Body of pancreas (tissue), 4 donors: ENCODE results near the gene SFR1. TPM values are rescaled to one million over a fixed set of nuclear protein-coding genes. Genes with fewer than 3 reads are reported as not detected.

ENCODE experiments used
- ATAC-seq: fragments of 150-250 bp; one replicate; pipeline ENCODE4 v1.9.1; 2016
- DNase-seq, 4 donors: peaks; one replicate each; pipeline ENCODE4 v3.0.0-alpha.2; 2019
- H3K27ac ChIP-seq, 4 donors: fragments of 200-600 bp; sonication (generic); 1 replicate in 3 of 4; 2 replicates in 1 of 4; pipeline versions ENCODE4 v1.5.1 to v1.6.1; 2016 to 2019; ENCODE audit warnings: mild to moderate bottlenecking in 1 of 4, mixed read lengths in 1 of 4, moderate library complexity in 1 of 4
- H3K27me3 ChIP-seq, 2 donors: fragments of 200-600 bp; sonication (generic); one replicate each; pipeline ENCODE4 v1.6.0; 2016; ENCODE audit warnings: mild to moderate bottlenecking in 1 of 2
- H3K36me3 ChIP-seq, 2 donors: fragments of 200-600 bp; sonication (generic); replicated peaks in 1 of 2; 2 replicates each; pipeline ENCODE4 v1.5.1; 2016; ENCODE audit warnings: low read depth in 2 of 2; ENCODE audit not compliant: insufficient read depth in 1 of 2
- H3K4me1 ChIP-seq: fragments of 200-600 bp; sonication (generic); one replicate; pipeline ENCODE4 v1.6.0; 2016
- H3K4me3 ChIP-seq, 2 donors: fragments of 200-600 bp; sonication (generic); 1 replicate in 1 of 2; 2 replicates in 1 of 2; pipeline ENCODE4 v1.5.1; 2016 to 2019
- H3K9me3 ChIP-seq, 3 donors: fragments of 200-600 bp; sonication (generic); 1 replicate in 2 of 3; 2 replicates in 1 of 3; pipeline ENCODE4 v1.5.1; 2016
- POLR2A ChIP-seq, 3 donors: fragments of 450-650 bp; IDR thresholded peaks; one replicate each; pipeline ENCODE4 v1.6.1; 2016; ENCODE audit warnings: antibody characterized with exemption in 3 of 3, mild to moderate bottlenecking in 2 of 3
- WGBS, 2 donors: methylation state at CpG; one replicate each; pipeline ENCODE4 v1.1.5; 2017; 5-methylcytosine and 5-hydroxymethylcytosine counted together
- intact Hi-C: fragments of 100-400 bp; cut with DNase I; formaldehyde crosslinking; loops from one replicate; pipeline ENCODE4 v1.15.1; 2023
- total RNA-seq, 2 donors: library from RNA; depleted of rRNA; stranded (reverse); fragments of >200 nt; gene quantifications; one replicate each; pipeline ENCODE4 v1.1.0, GENCODE V29; 2016
- TF ChIP-seq, protein P1 (sequence below), 7 experiments: fragments of 450-650 bp in 4 of 7; fragments of 200-600 bp in 3 of 7; sonication (generic) in 3 of 7; IDR thresholded peaks; one replicate each; pipeline ENCODE4 v1.5.1; 2016 to 2019; ENCODE audit warnings: antibody characterized with exemption in 7 of 7

SFR1 gene
- total RNA-seq, 2 donors from 2014 or later, result 3.3 to 5.2 TPM

DNA sequence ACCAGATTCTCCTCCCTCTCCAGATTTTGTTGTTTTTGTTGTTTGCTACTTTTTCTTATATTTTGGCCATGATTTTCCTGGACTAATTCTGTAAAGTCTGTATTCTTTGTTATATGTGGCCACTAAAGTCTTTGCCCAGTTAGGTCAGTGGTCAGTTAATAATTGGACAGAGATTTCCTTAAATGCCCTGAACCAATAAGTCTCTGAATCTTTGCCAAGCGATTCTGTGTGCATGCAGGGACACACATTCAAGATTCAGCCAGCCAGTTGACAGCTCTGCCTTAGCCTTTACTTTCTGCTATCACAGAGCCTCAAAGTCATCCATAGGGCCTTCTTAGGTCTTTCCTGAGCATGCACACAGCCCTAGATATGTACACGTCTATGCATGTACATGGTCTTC lies 25.3 kb upstream of the SFR1 start:
- TF ChIP-seq, protein P1, sequence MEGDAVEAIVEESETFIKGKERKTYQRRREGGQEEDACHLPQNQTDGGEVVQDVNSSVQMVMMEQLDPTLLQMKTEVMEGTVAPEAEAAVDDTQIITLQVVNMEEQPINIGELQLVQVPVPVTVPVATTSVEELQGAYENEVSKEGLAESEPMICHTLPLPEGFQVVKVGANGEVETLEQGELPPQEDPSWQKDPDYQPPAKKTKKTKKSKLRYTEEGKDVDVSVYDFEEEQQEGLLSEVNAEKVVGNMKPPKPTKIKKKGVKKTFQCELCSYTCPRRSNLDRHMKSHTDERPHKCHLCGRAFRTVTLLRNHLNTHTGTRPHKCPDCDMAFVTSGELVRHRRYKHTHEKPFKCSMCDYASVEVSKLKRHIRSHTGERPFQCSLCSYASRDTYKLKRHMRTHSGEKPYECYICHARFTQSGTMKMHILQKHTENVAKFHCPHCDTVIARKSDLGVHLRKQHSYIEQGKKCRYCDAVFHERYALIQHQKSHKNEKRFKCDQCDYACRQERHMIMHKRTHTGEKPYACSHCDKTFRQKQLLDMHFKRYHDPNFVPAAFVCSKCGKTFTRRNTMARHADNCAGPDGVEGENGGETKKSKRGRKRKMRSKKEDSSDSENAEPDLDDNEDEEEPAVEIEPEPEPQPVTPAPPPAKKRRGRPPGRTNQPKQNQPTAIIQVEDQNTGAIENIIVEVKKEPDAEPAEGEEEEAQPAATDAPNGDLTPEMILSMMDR (IDR thresholded peaks at IDR 0.05), result no peak
- TF ChIP-seq POLR2A (IDR thresholded peaks at IDR 0.05), result no peak
- no peak for DNase-seq
- H3K27ac ChIP-seq, result no peak overlapping the region
- intact Hi-C loops, result no loop called here
- no peaks in the 10 kb centered on the region for H3K4me1 ChIP-seq
- no peaks in the 10 kb centered on the region for H3K27me3 ChIP-seq
- 76 to 87% methylated on average over 2 of the region's 2 CpGs for WGBS, 2 donors
- no peak for ATAC-seq
- H3K9me3 ChIP-seq, result no peaks in the 10 kb centered on the region
- H3K36me3 ChIP-seq, result no peaks in the 10 kb centered on the region
- no peak overlapping the region for H3K4me3 ChIP-seq

DNA sequence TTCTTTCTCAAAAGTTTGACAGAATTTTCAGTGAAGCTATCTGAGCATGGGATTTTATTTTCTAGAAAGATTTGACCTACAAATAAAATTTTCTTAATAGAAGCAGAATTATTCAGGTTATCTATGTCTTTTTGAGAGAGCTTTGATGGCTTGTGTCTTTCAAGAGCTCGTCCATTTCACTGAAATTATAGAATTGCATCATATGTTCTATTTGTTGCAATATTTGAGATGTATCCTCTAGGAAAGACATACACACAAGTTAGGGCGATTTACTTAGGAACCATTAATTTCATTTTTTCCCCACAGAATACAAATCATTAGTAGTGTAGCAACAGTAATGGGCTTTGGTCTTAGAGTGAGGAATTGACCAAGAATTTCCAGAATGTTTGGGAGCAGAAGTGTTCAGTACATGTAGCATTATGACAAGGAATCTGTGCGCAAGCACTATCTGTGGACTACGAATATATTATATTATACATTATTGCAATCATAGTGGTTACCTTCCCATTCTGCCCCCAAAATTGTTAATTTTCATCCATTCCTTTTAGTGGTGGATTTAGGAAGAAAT lies 23.5 kb upstream of the SFR1 start:
- Histone ChIP-seq H3K4me3 (no peak overlapping the region), H3K36me3 (no peaks in the 10 kb centered on the region), H3K9me3 (no peaks in the 10 kb centered on the region), H3K27ac (no peak overlapping the region), H3K4me1 (no peaks in the 10 kb centered on the region), H3K27me3 (no peaks in the 10 kb centered on the region)
- 83 to 87% methylated on average over 4 of the region's 4 CpGs for WGBS, 2 donors
- intact Hi-C loops, result no loop called here
- TF ChIP-seq, protein P1 (IDR thresholded peaks at IDR 0.05), result no peak
- TF ChIP-seq POLR2A (IDR thresholded peaks at IDR 0.05), result no peak
- DNase-seq (no peak), ATAC-seq (no peak)

DNA sequence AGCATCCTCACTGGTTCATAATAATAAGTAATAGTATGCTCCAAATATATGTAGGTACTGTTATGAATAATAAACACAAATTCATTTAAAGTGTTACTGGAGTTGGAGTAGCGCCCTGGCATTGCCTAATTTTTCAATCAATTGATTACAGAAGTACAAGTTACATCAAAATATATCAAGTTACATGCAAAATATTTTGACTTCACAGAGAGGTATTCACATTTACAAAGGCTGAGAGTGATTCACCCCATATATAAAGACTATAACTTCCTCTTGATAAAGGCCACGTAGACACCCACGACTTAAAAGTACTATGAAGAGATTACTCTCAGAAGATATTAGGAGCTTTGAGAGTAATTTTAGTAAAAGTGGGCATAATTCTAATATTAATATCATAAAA lies 22.7 kb upstream of the SFR1 start:
- no peaks in the 10 kb centered on the region for H3K36me3 ChIP-seq
- H3K27ac ChIP-seq, result no peak overlapping the region
- H3K27me3 ChIP-seq, result no peaks in the 10 kb centered on the region
- 75 to 76% methylated on average over 3 of the region's 3 CpGs for WGBS, 2 donors
- no peak for DNase-seq
- H3K4me3 ChIP-seq, result no peak overlapping the region
- H3K9me3 ChIP-seq, result no peaks in the 10 kb centered on the region
- TF ChIP-seq, protein P1 (IDR thresholded peaks at IDR 0.05), result no peak
- no peak for TF ChIP-seq POLR2A (IDR thresholded peaks at IDR 0.05)
- ATAC-seq, result no peak
- H3K4me1 ChIP-seq, result no peaks in the 10 kb centered on the region
- intact Hi-C loops, result no loop called here

DNA sequence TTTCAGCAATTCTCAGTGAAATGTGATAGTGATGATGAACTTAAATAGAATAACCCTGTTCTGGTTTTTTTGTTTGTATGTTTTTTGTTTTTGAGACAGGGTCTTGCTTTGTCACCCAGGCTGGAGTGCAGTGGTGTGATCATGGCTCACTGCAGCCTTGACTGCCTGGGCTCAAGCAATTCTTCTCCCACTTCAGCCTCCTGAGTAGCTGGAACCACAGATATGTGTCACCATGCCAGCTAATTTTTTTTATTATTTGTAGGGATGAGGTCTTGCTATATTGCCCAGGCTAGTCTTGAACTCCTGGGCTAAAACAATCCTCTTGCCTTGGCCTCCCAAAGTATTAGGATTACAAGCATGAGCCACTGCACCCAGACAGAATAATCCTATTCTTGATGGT lies 22.0 kb upstream of the SFR1 start:
- H3K4me1 ChIP-seq, result no peaks in the 10 kb centered on the region
- no peaks in the 10 kb centered on the region for H3K9me3 ChIP-seq
- DNase-seq (no peak), ATAC-seq (no peak)
- no peaks in the 10 kb centered on the region for H3K27me3 ChIP-seq
- intact Hi-C loops, result no loop called here
- H3K27ac ChIP-seq, result no peak overlapping the region
- TF ChIP-seq, protein P1 (IDR thresholded peaks at IDR 0.05), result no peak
- no peak for TF ChIP-seq POLR2A (IDR thresholded peaks at IDR 0.05)
- no peaks in the 10 kb centered on the region for H3K36me3 ChIP-seq
- no peak overlapping the region for H3K4me3 ChIP-seq

DNA sequence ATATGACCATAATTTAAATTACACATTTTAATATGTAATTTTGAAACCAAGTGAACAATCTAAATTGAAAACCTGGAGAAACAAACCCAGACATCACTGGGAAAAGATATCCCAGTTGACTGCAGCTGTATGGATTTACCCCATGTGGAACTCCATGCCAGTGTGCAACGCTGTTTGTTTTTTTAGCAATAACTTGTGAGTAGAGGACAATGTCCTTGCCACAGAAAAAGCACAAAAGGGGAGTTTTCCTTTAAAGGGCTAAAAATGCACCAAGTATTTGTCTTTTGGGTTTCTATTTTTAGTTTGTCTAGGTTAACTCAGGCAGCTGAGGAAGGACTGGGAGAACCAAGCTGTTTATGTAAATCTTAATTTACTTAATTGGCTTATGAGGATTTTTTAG lies 21.2 kb upstream of the SFR1 start:
- TF ChIP-seq, protein P1 (IDR thresholded peaks at IDR 0.05), result no peak
- TF ChIP-seq POLR2A (IDR thresholded peaks at IDR 0.05), result no peak
- WGBS, 2 donors, result 0% methylated on average over 1 of the region's 1 CpG
- ATAC-seq, result no peak
- H3K27ac ChIP-seq, result no peak overlapping the region
- no peaks in the 10 kb centered on the region for H3K9me3 ChIP-seq
- DNase-seq, result no peak
- no peak overlapping the region for H3K4me3 ChIP-seq
- no peaks in the 10 kb centered on the region for H3K27me3 ChIP-seq
- H3K4me1 ChIP-seq, result no peaks in the 10 kb centered on the region
- intact Hi-C loops, result no loop called here
- H3K36me3 ChIP-seq, result no peaks in the 10 kb centered on the region
